NOMO-1 treated with DMSO at 0.1 percent for 48 hours (cell line): Measurements from ENCODE around the gene EXOSC7.

Source experiments
- DNase-seq: peaks from one replicate; lab custom pipeline; 2025; ENCODE audit not compliant: unreplicated experiment; lab: John Stamatoyannopoulos, UW

EXOSC7 gene

GRCh38 chr3:45021524-45022297 lies 45.7 kb downstream of the EXOSC7 start:
- no peak for DNase-seq

- DNase-seq, result no peak
Observed at GRCh38 chr3:45023675-45024074, 47.6 kb downstream of the EXOSC7 start.

DNA sequence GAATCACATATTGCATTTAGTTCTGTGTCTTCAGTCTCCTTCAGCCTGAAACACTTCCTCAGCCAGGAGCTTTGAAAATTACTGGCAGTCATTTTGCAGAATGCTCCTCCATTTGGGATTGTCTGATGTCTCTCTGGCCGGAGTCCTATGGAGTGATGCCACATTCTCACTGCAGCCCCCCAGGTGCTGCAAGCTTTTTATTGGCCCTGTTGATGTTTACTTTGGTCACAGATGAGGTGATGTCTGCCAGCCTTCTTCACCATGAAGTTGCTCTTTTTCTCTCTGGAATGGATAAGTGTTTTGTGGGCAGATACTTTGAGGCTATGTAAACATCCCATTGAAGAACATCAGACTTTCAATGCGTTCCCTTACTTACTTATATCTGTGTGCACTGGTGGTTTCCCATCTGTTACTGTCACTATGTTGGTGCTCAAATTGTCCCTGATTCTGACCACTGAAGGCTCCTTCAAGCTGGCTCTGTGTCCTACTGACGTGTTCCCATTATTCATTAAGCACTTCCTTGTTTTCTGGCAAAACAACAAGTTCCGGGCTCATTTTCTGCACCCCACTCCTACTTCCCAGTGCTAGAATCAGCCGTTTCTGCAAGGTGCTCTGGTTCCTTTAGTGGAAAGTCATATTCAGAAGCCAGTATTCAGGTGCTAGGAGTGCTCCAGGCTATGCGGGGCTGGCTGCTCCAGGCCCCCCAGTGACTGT lies 48.7 kb downstream of the EXOSC7 start:
- no peak for DNase-seq

DNA sequence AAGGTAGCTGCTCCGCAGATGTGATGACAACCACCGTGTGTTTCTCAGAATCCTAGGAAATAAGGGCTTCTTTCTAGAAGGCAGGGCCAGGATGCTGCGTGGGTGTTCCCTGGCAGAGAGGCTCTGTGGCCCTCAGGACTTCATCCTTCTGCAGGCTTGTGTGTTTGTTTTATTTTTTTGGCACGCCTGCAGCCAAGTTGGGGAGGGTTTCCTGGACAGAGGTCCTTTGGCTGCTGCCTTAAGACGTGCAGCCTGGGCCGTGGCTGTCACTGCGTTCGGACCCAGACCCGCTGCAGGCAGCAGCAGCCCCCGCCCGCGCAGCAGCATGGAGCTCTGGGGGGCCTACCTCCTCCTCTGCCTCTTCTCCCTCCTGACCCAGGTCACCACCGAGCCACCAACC lies 50.0 kb downstream of the EXOSC7 start, which contains the start of gene CLEC3B:
Gene CLEC3B, plus strand, starts transcription at position 266 of the 400 bp plus-strand sequence. Its CDS starts 60 bp downstream, at position 326.
- DNase-seq, result no peak

DNA sequence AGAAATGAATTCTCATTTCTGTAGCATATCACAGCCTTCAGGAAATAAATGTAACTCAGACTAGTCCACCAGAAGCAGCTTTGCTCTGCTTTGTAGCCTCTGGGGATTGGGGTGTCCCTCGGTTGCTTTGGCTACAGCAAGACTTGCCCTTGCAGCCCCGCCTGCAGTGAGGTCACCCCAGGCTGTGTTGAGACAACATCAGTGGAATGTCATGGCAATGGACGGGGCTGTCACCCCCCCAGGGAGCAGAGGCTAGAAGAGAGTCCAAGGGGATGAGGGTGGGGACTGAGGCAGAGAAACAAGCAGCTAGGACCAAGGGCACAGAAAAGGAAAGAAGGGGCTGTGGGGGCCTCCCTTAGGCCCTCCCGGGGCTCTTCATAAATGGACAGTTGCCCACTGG lies 50.9 kb downstream of the EXOSC7 start:
- DNase-seq, result no peak

- no peak for DNase-seq
Observed at GRCh38 chr3:45027441-45027840, 51.4 kb downstream of the EXOSC7 start.

DNA sequence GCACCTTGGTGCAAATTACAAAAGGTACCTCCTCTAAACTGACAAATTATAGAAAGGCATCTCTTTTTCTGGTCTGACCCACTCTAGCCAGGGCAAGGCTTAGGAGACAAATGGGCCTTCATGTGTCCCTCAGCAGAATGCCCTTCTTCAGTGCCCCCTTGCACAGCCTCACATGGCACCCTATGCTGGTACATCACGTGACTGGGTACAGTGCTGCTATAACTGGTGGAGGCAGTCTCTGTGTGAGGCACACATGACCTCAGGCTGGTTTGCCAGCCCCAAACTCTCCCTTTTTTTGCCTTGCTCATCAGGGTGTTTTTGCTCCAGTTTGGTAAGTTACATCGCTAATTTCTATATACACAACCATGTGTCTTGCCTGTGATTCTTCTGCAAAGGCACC lies 53.2 kb downstream of the EXOSC7 start:
- no peak for DNase-seq

GRCh38 chr3:45029661-45030060 lies 53.6 kb downstream of the EXOSC7 start:
- DNase-seq, result no peak

GRCh38 chr3:45031531-45031930 lies 55.5 kb downstream of the EXOSC7 start:
- no peak for DNase-seq

GRCh38 chr3:45032113-45032512 lies 56.1 kb downstream of the EXOSC7 start:
- DNase-seq, result no peak

DNA sequence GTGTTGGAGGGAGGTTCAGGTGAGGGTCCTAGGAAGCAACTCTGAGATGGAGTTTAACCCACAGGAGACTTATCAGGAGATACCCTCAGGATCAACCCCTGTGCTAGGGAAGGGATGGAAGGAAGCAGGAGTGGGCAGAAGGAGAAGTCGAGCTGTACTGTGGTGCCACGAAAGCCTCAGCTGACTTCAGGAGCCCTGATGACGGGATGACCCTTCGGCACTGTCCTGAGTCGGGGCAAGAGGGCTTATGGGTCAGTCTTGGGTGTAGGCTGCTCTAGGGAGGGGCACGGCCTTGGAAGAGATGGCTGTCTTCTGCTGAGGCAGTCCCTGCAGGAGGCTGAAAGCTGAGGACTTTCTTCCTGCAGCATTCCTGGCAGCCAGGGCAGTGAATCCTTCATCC lies 57.7 kb downstream of the EXOSC7 start:
- no peak for DNase-seq

DNA sequence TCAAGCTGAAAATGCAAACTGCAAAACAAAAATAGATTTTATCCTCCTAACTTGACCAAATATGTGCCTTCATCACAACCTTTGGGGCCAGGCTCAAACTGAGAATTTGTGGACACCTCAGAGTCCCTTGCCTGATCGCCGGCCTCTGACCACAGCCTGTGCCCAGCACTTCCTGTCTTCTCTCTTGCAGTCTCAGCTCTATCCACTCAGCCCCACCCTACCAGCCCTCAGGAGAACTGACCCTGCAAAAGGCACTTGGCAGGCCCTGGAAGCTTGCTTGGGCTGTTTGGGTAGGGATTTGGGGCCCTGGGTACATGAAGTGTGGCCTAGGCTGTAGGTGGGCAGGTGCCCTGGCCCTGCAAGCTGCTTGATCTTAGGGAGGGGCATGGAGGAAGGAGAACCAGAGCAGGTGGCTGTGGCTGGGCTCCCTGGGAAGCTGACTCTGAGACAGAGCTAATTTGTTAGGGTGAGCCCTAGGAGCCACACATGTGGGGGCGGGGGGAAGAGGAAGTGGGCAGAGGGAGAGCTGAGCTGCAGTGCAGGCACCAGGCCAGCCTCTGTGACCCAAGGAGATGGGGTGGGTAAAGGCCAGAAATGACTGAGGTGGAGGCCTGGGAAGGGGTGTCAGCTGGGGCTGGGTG lies 58.7 kb downstream of the EXOSC7 start:
- peak; percentile 79 for DNase-seq

DNA sequence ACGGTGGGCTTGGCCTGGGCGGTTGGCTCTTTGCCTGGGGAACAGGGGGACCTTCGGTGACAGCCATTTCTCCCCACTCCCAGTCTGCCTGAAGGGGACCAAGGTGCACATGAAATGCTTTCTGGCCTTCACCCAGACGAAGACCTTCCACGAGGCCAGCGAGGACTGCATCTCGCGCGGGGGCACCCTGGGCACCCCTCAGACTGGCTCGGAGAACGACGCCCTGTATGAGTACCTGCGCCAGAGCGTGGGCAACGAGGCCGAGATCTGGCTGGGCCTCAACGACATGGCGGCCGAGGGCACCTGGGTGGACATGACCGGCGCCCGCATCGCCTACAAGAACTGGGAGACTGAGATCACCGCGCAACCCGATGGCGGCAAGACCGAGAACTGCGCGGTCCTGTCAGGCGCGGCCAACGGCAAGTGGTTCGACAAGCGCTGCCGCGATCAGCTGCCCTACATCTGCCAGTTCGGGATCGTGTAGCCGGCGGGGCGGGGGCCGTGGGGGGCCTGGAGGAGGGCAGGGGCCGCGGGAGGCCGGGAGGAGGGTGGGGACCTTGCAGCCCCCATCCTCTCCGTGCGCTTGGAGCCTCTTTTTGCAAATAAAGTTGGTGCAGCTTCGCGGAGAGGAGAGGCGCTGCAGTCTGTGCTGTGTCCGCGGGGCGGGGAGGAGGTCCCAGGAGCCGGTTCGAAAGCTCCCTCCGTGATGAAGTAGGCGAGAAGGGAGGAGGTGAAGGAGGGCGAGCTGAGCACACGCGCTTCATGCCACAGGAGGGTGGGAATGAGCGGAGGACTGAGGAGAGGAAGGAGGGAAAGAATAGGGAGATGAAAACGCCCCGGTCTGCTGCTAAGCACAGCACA lies 59.6 kb downstream of the EXOSC7 start:
- DNase-seq, result peak; percentile 8

GRCh38 chr3:45037720-45038455 lies 61.8 kb downstream of the EXOSC7 start:
- peak; percentile 93 for DNase-seq

DNA sequence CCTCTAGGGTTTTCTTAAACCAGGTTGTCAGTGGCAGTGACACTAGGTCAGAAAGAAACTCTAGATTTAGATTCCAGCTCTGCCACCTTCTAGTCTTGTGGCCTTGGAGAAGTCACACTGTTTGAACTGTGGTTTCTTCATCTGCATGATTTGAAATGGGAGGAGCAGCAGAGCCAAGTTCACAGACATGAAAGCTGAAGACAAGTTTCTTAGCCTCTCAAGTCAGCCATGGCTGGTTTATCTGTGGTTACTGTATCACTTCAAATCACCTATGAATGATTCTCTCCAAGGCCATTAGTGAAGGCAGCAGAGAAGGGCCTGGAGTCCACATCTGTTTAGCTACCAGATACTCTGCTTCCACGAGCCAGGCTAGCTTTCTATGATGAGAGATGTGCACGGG lies 65.6 kb downstream of the EXOSC7 start:
- DNase-seq, result no peak

DNA sequence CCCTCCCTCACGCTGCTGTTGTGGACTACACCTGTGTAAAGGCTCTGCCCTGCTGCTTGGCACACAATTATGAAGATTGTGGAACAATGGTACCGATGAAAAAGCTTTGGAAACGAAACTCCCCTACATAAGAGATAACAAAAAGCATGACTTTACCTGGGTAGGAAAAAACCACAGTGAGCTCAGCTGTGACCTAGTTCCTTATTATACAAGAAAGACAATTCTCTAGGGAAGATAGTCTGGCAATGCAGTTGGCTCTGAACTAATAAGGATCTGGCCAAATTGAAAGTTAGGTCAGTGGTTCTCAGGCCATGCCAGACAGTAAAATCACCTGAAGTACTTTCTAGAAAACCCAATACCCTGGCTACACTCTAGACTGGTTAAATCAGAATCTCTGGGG lies 66.1 kb downstream of the EXOSC7 start:
- DNase-seq, result no peak

DNA sequence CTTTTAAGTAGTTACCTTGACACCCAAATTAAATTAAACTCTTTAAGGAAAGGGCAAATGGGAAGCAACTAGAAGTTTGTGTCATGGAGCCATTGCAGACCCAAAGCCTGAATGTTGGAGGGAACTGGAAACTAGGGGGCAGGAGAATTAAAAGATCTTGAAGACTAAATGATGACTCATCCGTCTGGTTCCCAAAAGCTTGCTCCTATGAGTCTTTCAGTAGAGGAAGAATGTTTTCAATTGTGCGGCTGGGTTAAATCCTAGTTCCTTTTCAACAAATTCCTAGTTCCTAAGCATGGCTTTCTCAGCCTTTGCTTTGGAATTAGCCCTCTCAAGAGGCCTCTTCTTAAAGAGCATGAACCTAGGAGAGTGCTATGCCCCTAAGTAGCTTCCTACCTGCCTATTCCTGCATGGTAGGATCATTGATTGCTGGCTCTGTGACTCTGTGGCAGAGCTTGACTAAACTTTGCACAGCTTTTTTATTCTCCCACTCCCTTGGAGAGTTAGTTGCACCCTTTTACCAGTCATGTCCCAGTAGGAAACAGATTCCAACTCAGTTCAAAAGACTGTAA lies 67.8 kb downstream of the EXOSC7 start:
- DNase-seq, result peak; percentile 10

GRCh38 chr3:45048244-45048643 lies 72.2 kb downstream of the EXOSC7 start:
- no peak for DNase-seq

DNA sequence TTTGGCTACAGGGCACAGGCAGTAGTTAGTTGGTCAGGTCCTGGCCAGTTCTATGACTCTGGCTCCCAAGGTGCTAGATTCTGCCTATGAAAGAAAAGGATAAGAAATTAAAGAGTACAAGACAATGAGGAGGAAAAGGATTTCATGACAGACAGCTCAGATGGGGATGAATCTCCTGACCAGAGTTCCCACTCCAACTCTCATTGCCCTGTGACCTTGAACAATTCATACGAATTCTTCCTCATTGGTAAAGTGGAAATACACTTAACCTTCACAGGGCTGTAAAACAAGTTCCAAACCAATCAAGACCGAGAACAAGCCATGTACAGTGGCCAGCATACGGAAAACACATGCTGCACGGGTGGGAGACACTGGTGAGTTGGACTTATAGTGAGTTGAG lies 73.8 kb downstream of the EXOSC7 start:
- no peak for DNase-seq

GRCh38 chr3:45051685-45052084 lies 75.6 kb downstream of the EXOSC7 start:
- DNase-seq, result no peak
